CD4-positive, alpha-beta T cell (primary cell): ENCODE results near the gene NCAPD2. TPM values are rescaled to one million over a fixed set of nuclear protein-coding genes. Genes with fewer than 3 reads are reported as not detected.

Experiments used
- ATAC-seq: fragments of 200-7000 bp; cut with Tn5 transposase; one replicate; pipeline ENCODE4 v1.10.0; 2022; ENCODE audit warnings: mild to moderate bottlenecking; ENCODE audit not compliant: poor library complexity
- CTCF ChIA-PET: fragments of 350-600 bp; sonication (Branson Sonifier 250); formaldehyde crosslinking; loops from one replicate; lab custom pipeline; 2021; ENCODE audit warnings: antibody characterized with exemption, inconsistent platforms; lab: Charles Lee
- POLR2A ChIA-PET: fragments of 350-600 bp; sonication (Branson Sonifier 250); formaldehyde crosslinking; loops from one replicate; lab custom pipeline; 2021; ENCODE audit warnings: antibody characterized with exemption, inconsistent platforms; lab: Charles Lee
- DNase-seq, 14 experiments: peaks; one replicate each; pipeline ENCODE4 v3.0.0-alpha.2; 2013 to 2020; ENCODE audit warnings: mixed read lengths in 2 of 14
- H3K27ac ChIP-seq, 2 donors: one replicate each; pipeline versions ENCODE4 v1.5.1 to v1.7.0; 2013; ENCODE audit warnings: low read length in 2 of 2, low read depth in 1 of 2, mild to moderate bottlenecking in 1 of 2
- H3K27me3 ChIP-seq, 2 experiments: 1 replicate in 1 of 2; 2 replicates in 1 of 2; pipeline versions ENCODE4 v1.6.1 to v1.7.0; 2013; ENCODE audit warnings: low read length in 2 of 2, control low read depth in 1 of 2, mild to moderate bottlenecking in 1 of 2, moderate library complexity in 1 of 2; ENCODE audit not compliant: insufficient read depth in 2 of 2, control insufficient read depth in 1 of 2
- H3K36me3 ChIP-seq: one replicate; pipeline ENCODE4 v1.6.1; 2013; ENCODE audit warnings: low read length, control low read depth; ENCODE audit not compliant: insufficient read depth
- H3K4me1 ChIP-seq: one replicate; pipeline ENCODE4 v1.6.1; 2013; ENCODE audit warnings: low read length, control low read depth; ENCODE audit not compliant: insufficient read depth
- H3K4me3 ChIP-seq: one replicate; pipeline ENCODE4 v1.5.1; 2013; ENCODE audit warnings: mild to moderate bottlenecking, low read length, moderate library complexity
- H3K9me3 ChIP-seq, 2 experiments: 1 replicate in 1 of 2; 2 replicates in 1 of 2; pipeline versions ENCODE4 v1.6.1 to v1.7.0; 2013; ENCODE audit warnings: low read length in 2 of 2, mild to moderate bottlenecking in 2 of 2, control low read depth in 1 of 2, moderate library complexity in 1 of 2; ENCODE audit not compliant: control insufficient read depth in 1 of 2, insufficient read depth in 1 of 2
- H3K27ac Mint-ChIP-seq: one replicate; pipeline ENCODE4 v1.8.0; 2020; ENCODE audit warnings: mixed read lengths
- H3K27me3 Mint-ChIP-seq: one replicate; pipeline ENCODE4 v1.8.0; 2021; ENCODE audit warnings: mixed read lengths
- H3K36me3 Mint-ChIP-seq: one replicate; pipeline ENCODE4 v1.8.0; 2021; ENCODE audit warnings: low read depth, mixed read lengths
- H3K4me1 Mint-ChIP-seq: one replicate; pipeline ENCODE4 v1.8.0; 2021; ENCODE audit warnings: low read depth, mixed read lengths
- H3K4me3 Mint-ChIP-seq: one replicate; pipeline ENCODE4 v1.8.0; 2020; ENCODE audit warnings: mild to moderate bottlenecking, mixed read lengths
- H3K9me3 Mint-ChIP-seq: one replicate; pipeline ENCODE4 v1.8.0; 2020; ENCODE audit warnings: mixed read lengths
- intact Hi-C, 2 experiments: fragments of 100-400 bp; cut with DNase I in 1 of 2; cut with micrococcal nuclease in 1 of 2; formaldehyde crosslinking; loops; one replicate each; pipeline versions ENCODE4 v1.15.1 to v1.9.0; 2023 to 2025; cut with DNase I, micrococcal nuclease
- total RNA-seq, 174 experiments: library from RNA in 2 of 174; stranded (reverse) in 2 of 174; gene quantifications; one replicate each; pipeline ENCODE4 v1.2.3 and lab custom pipeline; 2021 to 2026
- TF ChIP-seq, protein P1 (sequence below): fragments of 200-600 bp; IDR thresholded peaks from one replicate; pipeline ENCODE4 v1.8.0; 2022; ENCODE audit warnings: antibody characterized with exemption, mild to moderate bottlenecking

NCAPD2 gene
- total RNA-seq, 2 experiments from 2014 or later = 13.7 to 14.9 TPM

- Histone ChIP-seq H3K36me3 (peaks cover 43% of the 10 kb centered on the region), H3K27ac (no peak overlapping the region), H3K9me3 (no peaks in the 10 kb centered on the region), H3K27me3 (no peaks in the 10 kb centered on the region), H3K4me1 (peaks cover 13% of the 10 kb centered on the region), H3K4me3 (no peak overlapping the region)
- intact Hi-C loops = no loop called here
- Mint-ChIP-seq H3K27ac (no peak overlapping the region), H3K36me3 (peaks cover 27% of the 10 kb centered on the region), H3K4me3 (no peak overlapping the region), H3K9me3 (no peaks in the 10 kb centered on the region), H3K27me3 (no peaks in the 10 kb centered on the region), H3K4me1 (peaks cover 15% of the 10 kb centered on the region)
- ChIA-PET POLR2A (no interaction called here), CTCF (no interaction called here)
- ATAC-seq (no peak), DNase-seq (no peak)
- TF ChIP-seq, protein P1, sequence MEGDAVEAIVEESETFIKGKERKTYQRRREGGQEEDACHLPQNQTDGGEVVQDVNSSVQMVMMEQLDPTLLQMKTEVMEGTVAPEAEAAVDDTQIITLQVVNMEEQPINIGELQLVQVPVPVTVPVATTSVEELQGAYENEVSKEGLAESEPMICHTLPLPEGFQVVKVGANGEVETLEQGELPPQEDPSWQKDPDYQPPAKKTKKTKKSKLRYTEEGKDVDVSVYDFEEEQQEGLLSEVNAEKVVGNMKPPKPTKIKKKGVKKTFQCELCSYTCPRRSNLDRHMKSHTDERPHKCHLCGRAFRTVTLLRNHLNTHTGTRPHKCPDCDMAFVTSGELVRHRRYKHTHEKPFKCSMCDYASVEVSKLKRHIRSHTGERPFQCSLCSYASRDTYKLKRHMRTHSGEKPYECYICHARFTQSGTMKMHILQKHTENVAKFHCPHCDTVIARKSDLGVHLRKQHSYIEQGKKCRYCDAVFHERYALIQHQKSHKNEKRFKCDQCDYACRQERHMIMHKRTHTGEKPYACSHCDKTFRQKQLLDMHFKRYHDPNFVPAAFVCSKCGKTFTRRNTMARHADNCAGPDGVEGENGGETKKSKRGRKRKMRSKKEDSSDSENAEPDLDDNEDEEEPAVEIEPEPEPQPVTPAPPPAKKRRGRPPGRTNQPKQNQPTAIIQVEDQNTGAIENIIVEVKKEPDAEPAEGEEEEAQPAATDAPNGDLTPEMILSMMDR = no peak
Observed at GRCh38 chr12:6500466-6500865, 6.6 kb downstream of the NCAPD2 start.

GRCh38 chr12:6507102-6507998 is 13.4 kb downstream of the NCAPD2 start:
- CTCF ChIA-PET = no interaction called here
- H3K27ac Mint-ChIP-seq = no peak overlapping the region

DNA sequence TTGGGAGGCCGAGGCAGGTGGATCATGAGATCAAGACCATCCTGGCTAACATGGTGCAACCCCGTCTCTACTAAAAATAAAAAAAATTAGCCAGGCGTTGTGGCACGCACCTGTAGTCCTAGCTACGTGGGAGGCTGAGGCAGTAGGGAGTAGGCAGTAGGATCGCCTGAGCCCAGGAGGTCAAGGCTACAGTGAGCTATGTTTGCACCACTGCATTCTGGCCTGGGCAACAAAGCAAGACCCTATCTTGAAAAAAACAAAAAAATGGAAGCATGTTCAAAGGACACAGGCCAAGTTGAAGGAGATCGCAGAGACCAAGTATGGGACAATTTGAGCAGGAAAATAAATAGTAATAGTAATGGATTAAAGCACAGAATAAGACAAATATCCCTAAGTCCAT is 14.2 kb downstream of the NCAPD2 start:
- no peak overlapping the region for H3K27ac ChIP-seq
- ChIA-PET CTCF (interaction anchor here (0.6 kb wide), 1 partner anchor 119 kb away, joined by 3 read pairs; no protein-coding TSS in a partner anchor), POLR2A (interaction anchor here (1.3 kb wide), 2 partner anchors 11 to 38 kb away, joined by 4 to 5 read pairs; partner anchors contain the start of gene VAMP1)
- H3K4me3 ChIP-seq = no peak overlapping the region
- no peaks in the 10 kb centered on the region for H3K27me3 Mint-ChIP-seq
- no peaks in the 10 kb centered on the region for H3K27me3 ChIP-seq
- peaks cover 56% of the 10 kb centered on the region for H3K36me3 Mint-ChIP-seq
- no peaks in the 10 kb centered on the region for H3K4me1 Mint-ChIP-seq
- H3K27ac Mint-ChIP-seq = no peak overlapping the region
- H3K9me3 Mint-ChIP-seq = no peaks in the 10 kb centered on the region
- DNase-seq = no peak
- H3K9me3 ChIP-seq = no peaks in the 10 kb centered on the region
- intact Hi-C loops = no loop called here
- ATAC-seq = no peak
- peaks cover 54% of the 10 kb centered on the region for H3K36me3 ChIP-seq
- H3K4me1 ChIP-seq = no peaks in the 10 kb centered on the region
- no peak overlapping the region for H3K4me3 Mint-ChIP-seq
- TF ChIP-seq, protein P1 = no peak

More at GRCh38 chr12:6507102-6507998, 13.4 kb downstream of the NCAPD2 start:
- Mint-ChIP-seq H3K4me3 (no peak overlapping the region), H3K9me3 (no peaks in the 10 kb centered on the region), H3K36me3 (peaks cover 49% of the 10 kb centered on the region), H3K27me3 (no peaks in the 10 kb centered on the region), H3K4me1 (no peaks in the 10 kb centered on the region)
- intact Hi-C loops = no loop called here
- Histone ChIP-seq H3K9me3 (no peaks in the 10 kb centered on the region), H3K4me1 (no peaks in the 10 kb centered on the region), H3K27me3 (no peaks in the 10 kb centered on the region), H3K27ac (no peak overlapping the region), H3K4me3 (no peak overlapping the region), H3K36me3 (peaks cover 49% of the 10 kb centered on the region)
- POLR2A ChIA-PET = interaction anchor here (1.3 kb wide), 2 partner anchors 10 to 37 kb away, joined by 4 to 5 read pairs; partner anchors contain the start of gene VAMP1
- TF ChIP-seq, protein P1 = no peak
- ATAC-seq = no peak
- DNase-seq = no peak
